Upper lobe of right lung (tissue), 1 donor: Measurements from ENCODE around the gene ZBTB48. TPM values are rescaled to one million over a fixed set of nuclear protein-coding genes. Genes with fewer than 3 reads are reported as not detected.

Experiments used
- ATAC-seq: fragments of 200-7000 bp; cut with Tn5 transposase; one replicate; pipeline ENCODE4 v1.9.1; 2020; ENCODE audit warnings: mild to moderate bottlenecking, moderate library complexity
- DNase-seq: peaks from one replicate; pipeline ENCODE4 v3.0.0-alpha.2; 2020
- H3K27ac ChIP-seq: fragments of 200-600 bp; one replicate; pipeline ENCODE4 v1.8.0; 2022
- H3K27me3 ChIP-seq: fragments of 200-600 bp; one replicate; pipeline ENCODE4 v1.8.0; 2022; ENCODE audit warnings: mild to moderate bottlenecking
- H3K36me3 ChIP-seq: fragments of 200-600 bp; one replicate; pipeline ENCODE4 v1.8.0; 2022
- H3K4me1 ChIP-seq: fragments of 200-600 bp; one replicate; pipeline ENCODE4 v1.8.0; 2022
- H3K4me3 ChIP-seq: fragments of 200-600 bp; one replicate; pipeline ENCODE4 v1.8.0; 2022; ENCODE audit warnings: mild to moderate bottlenecking
- H3K9me3 ChIP-seq: fragments of 200-600 bp; one replicate; pipeline ENCODE4 v1.8.0; 2022
- CTCF ChIP-seq: fragments of 200-600 bp; IDR thresholded peaks from one replicate; pipeline ENCODE4 v1.8.0; 2022; ENCODE audit warnings: antibody characterized with exemption
- intact Hi-C: fragments of 100-400 bp; cut with DNase I; formaldehyde crosslinking; loops from one replicate; pipeline ENCODE4 v1.11.0; 2022
- total RNA-seq: library from RNA; stranded (reverse); fragmentation: NEBNext Ultra II Directional; extraction: Animal tissue kit (Norgen Biotek cat#: 25700); gene quantifications from one replicate; pipeline ENCODE4 v1.2.1, GENCODE V29; 2021
- donor health status: DM: no; HTN: yes; CAD: no; lungs with severe emphysema.

Gene ZBTB48
- total RNA-seq, 1 donor from 2014 or later: 31.5 TPM

- DNase-seq: peak; percentile 100
- intact Hi-C loops: no loop called here
- H3K4me3 ChIP-seq: peak within 1 kb of the TSS; percentile 85
- H3K4me1 ChIP-seq: peaks cover 9% of the 10 kb centered on the region
- no peaks in the 10 kb centered on the region for H3K9me3 ChIP-seq
- peak; percentile 98 for ATAC-seq
- H3K27me3 ChIP-seq: no peaks in the 10 kb centered on the region
- no peaks in the 10 kb centered on the region for H3K36me3 ChIP-seq
- TF ChIP-seq CTCF: no peak
- H3K27ac ChIP-seq: peak within 1 kb of the TSS; percentile 91
These were observed 33.7 kb downstream of the ZBTB48 start, which contains the start of gene PHF13 for GRCh38 chr1:6613361-6614018. TSS of gene PHF13 (plus strand) at chr1:6613731. CDS start at chr1:6614067, 336 bp downstream.

DNA sequence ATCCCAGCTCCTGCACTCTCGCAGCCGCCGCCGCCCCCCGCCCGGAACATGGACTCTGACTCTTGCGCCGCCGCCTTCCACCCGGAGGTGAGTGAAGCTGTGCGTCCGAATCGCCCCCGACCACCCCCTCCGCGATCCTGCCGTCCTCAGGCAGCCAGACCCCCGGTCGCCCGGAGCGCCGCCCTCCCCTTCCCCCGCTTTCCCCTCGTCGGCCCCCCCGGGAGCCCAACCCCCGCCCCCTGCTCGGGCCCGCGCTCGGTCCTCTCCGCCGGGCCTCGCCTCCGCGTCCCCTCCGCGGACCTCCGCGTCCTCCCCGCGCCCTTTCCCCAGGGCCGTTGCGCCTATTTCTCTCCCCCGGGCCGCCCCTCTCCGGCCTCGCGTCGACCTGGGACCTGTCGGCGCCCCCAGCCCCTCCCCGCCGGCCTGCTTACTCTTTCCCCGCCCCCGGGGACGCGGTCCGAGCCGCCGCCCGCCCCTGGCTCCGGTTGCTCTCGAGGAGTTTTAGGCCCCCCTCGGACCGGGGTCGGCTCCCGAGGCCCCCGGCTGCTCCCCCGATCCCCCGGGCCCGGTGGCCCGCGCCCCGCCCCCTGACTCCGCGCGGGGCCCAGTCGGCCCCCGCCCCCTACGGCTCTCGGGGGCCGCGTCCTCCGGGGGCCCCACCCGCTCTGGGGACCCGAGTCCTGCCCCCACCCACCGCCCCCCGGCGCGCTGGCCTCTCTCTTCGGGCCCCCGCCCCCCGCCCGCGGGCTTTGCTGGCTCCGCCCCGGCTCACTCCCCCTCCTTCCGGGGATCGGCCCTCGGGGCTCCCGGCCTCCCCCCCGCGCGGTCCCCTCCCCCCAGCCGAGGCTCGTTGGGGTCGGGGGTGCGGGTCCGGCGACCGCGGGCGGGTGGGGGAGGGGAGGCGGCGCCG is 34.5 kb downstream of the ZBTB48 start:
- TF ChIP-seq CTCF: no peak
- ATAC-seq (peak; percentile 2), DNase-seq (peak; percentile 83)
- intact Hi-C loops: no loop called here
- H3K4me3 ChIP-seq: peak overlapping the region; percentile 85
- H3K4me1 ChIP-seq: peaks cover 9% of the 10 kb centered on the region
- H3K36me3 ChIP-seq: no peaks in the 10 kb centered on the region
- peak overlapping the region; percentile 91 for H3K27ac ChIP-seq
- no peaks in the 10 kb centered on the region for H3K9me3 ChIP-seq
- no peaks in the 10 kb centered on the region for H3K27me3 ChIP-seq

DNA sequence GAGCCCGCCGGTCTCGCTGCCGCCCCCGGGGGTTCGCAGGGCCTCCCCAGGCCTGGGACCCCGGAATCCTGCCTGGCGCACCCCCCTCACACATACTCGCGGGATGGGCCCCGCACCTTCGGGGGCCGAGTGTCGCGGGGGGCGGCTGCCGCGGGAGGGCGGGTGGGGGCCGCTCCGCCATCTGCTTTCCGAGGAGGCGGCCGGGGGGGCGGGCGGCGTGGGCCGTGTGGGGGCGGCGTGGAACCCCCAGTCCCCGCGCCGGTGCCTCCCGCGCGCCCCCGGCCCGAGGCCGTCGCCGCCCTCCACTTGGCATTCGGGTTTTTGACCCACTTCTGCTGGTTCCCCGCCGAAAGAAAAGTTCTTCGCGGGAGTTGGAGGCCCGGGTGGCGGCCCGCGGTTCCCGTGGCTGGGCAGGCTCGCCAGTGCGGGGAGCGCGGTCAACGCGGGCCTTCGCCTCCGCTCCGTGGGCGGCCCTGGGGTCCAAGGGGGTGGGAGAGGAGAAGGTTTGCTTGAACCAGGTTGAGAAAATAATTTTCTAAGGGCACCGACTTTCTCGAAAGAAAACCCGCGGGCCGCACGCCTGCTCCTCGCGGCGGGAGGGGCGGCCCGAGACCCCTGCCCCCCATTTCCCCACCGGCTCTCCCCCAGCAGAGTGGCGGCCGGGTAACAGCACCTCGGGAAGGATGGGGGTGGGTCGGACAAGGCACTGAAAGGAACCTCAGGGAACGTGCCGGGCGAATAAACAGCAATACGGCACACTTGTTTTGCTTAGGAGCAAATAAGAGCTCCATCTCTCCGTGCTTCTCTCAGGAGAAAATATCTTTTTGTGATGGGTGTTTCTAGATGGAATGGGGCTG is 35.4 kb downstream of the ZBTB48 start:
- Histone ChIP-seq H3K4me1 (peaks cover 9% of the 10 kb centered on the region), H3K4me3 (peak overlapping the region; percentile 85), H3K9me3 (no peaks in the 10 kb centered on the region), H3K27me3 (no peaks in the 10 kb centered on the region), H3K36me3 (peaks cover 6% of the 10 kb centered on the region), H3K27ac (peak overlapping the region; percentile 91)
- intact Hi-C loops: no loop called here
- ATAC-seq (no peak), DNase-seq (no peak)
- TF ChIP-seq CTCF: no peak

GRCh38 chr1:6619045-6619444 is 39.3 kb downstream of the ZBTB48 start:
- Histone ChIP-seq H3K4me1 (no peaks in the 10 kb centered on the region), H3K27me3 (no peaks in the 10 kb centered on the region), H3K4me3 (no peak overlapping the region), H3K9me3 (no peaks in the 10 kb centered on the region), H3K36me3 (peaks cover 42% of the 10 kb centered on the region), H3K27ac (no peak overlapping the region)
- DNase-seq: no peak
- no peak for TF ChIP-seq CTCF
- intact Hi-C loops: no loop called here
- ATAC-seq: no peak
